K562 (cell line): ENCODE measurements around the gene COA7. TPM values are rescaled to one million over a fixed set of nuclear protein-coding genes. Genes with fewer than 3 reads are reported as not detected.

ENCODE experiments used
- GTF2F1 ChIP-seq: IDR thresholded peaks from 2 replicates; pipeline ENCODE4 v1.6.1; 2011; ENCODE audit warnings: low read depth, low read length, improper control_type of control experiment
- polyA plus RNA-seq, 8 experiments: library from polyadenylated mRNA; depleted of rRNA in 4 of 8; stranded (reverse) in 5 of 8; unstranded in 3 of 8; fragments of >200 nt; fragmentation: Nextera tagmentation in 2 of 8; fragmentation: Illumina TruSeq in 1 of 8; extraction: Ambion mirVana in 2 of 8; extraction: Trizol in 1 of 8; gene quantifications; 2 replicates each; pipeline versions ENCODE4 v1.2.1 to v1.2.3, GENCODE V29; 2011 to 2014; ENCODE audit warnings: inconsistent platforms in 1 of 8, missing spikeins in 1 of 8
- total RNA-seq, 7 experiments: library from RNA; depleted of rRNA in 6 of 7; stranded (reverse); fragments of >200 nt in 6 of 7; fragmentation: Illumina TruSeq in 2 of 7; extraction: Trizol in 2 of 7; gene quantifications; 2 replicates each; pipeline versions ENCODE4 v1.2.1 to v1.2.3, GENCODE V29; 2011 to 2021; ENCODE audit warnings: low replicate concordance in 1 of 7
- TF ChIP-seq, protein P1 (sequence below): fragments of 250-450 bp; sonication (Bioruptor Pico); IDR thresholded peaks from 2 replicates; pipeline ENCODE4 v1.4.0; 2020; ENCODE audit warnings: mild to moderate bottlenecking, moderate library complexity
- TF ChIP-seq, protein P2 (sequence below): fragments of 450-650 bp; IDR thresholded peaks from 2 replicates; pipeline ENCODE4 v1.6.1; 2018; ENCODE audit not compliant: partially characterized antibody
- TF ChIP-seq, protein P3 (sequence below): fragments of 250-450 bp; sonication (Bioruptor Pico); IDR thresholded peaks from 2 replicates; pipeline ENCODE4 v1.4.0; 2020; ENCODE audit warnings: mild to moderate bottlenecking

Gene COA7
- total and polyA plus RNA-seq, 9 of the 15 experiments (the other 6 are each of a cell fraction or from before 2014, with no cell fraction given), result 19.4 to 82.8 (median 51.0) TPM

DNA sequence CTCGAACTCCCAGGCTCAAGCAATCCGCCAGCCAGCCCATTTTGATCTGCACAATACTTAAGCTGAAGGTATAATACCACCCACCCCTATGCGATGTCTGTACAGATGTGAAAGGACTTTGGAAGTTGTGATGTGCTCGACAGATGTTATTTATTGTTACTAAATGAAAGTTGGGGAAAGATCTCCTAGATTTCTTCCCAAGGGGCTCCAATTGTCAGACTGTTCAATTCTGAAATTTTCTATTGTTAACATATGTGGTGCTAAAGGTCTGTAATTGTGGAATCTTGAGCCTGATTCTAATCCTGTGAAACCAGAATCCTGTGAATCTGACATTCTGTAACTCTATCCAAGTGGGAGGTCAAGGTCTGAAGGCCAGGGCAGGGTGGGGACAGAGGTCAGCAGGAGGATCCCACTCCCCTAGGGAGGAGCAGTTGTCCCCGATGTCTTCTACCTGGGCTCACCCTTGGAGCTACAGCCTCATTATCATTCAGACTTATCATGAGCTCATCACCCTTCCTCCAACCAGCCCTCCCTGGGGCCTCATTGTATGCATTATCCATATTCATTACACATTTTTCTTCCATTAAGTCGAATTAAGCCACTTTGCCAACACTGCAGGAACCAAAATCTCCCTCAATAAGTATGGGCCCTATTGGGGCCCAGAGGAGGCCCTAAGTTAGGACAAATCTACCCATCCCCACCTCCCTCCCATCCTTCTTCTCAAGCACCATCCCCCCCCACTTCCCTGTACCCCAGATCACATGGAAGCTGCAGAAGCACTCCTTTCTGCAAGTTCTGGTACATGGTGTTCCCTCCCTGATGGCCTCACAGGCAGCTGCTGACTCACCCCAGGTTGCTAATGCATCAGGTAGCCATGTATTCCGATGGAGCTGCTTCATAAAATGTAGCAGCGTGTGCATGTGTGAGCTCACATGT, 32.9 kb downstream of the COA7 start (continued):
- TF ChIP-seq, protein P1, sequence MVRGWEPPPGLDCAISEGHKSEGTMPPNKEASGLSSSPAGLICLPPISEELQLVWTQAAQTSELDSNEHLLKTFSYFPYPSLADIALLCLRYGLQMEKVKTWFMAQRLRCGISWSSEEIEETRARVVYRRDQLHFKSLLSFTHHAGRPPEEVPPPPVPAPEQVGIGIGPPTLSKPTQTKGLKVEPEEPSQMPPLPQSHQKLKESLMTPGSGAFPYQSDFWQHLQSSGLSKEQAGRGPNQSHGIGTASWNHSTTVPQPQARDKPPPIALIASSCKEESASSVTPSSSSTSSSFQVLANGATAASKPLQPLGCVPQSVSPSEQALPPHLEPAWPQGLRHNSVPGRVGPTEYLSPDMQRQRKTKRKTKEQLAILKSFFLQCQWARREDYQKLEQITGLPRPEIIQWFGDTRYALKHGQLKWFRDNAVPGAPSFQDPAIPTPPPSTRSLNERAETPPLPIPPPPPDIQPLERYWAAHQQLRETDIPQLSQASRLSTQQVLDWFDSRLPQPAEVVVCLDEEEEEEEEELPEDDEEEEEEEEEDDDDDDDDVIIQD, result no peak
- TF ChIP-seq, protein P2, sequence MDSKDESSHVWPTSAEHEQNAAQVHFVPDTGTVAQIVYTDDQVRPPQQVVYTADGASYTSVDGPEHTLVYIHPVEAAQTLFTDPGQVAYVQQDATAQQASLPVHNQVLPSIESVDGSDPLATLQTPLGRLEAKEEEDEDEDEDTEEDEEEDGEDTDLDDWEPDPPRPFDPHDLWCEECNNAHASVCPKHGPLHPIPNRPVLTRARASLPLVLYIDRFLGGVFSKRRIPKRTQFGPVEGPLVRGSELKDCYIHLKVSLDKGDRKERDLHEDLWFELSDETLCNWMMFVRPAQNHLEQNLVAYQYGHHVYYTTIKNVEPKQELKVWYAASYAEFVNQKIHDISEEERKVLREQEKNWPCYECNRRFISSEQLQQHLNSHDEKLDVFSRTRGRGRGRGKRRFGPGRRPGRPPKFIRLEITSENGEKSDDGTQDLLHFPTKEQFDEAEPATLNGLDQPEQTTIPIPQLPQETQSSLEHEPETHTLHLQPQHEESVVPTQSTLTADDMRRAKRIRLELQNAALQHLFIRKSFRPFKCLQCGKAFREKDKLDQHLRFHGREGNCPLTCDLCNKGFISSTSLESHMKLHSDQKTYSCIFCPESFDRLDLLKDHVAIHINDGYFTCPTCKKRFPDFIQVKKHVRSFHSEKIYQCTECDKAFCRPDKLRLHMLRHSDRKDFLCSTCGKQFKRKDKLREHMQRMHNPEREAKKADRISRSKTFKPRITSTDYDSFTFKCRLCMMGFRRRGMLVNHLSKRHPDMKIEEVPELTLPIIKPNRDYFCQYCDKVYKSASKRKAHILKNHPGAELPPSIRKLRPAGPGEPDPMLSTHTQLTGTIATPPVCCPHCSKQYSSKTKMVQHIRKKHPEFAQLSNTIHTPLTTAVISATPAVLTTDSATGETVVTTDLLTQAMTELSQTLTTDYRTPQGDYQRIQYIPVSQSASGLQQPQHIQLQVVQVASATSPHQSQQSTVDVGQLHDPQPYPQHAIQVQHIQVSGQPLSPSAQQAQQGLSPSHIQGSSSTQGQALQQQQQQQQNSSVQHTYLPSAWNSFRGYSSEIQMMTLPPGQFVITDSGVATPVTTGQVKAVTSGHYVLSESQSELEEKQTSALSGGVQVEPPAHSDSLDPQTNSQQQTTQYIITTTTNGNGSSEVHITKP, result no peak
- TF ChIP-seq, protein P3, sequence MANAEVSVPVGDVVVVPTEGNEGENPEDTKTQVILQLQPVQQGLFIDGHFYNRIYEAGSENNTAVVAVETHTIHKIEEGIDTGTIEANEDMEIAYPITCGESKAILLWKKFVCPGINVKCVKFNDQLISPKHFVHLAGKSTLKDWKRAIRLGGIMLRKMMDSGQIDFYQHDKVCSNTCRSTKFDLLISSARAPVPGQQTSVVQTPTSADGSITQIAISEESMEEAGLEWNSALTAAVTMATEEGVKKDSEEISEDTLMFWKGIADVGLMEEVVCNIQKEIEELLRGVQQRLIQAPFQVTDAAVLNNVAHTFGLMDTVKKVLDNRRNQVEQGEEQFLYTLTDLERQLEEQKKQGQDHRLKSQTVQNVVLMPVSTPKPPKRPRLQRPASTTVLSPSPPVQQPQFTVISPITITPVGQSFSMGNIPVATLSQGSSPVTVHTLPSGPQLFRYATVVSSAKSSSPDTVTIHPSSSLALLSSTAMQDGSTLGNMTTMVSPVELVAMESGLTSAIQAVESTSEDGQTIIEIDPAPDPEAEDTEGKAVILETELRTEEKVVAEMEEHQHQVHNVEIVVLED (CRISPR knock-in tag), result no peak
- TF ChIP-seq GTF2F1, result no peak
